GM12875 (cell line): ENCODE results near the gene BPGM.

Source experiments
- H3K4me3 ChIP-seq: one replicate; pipeline ENCODE4 v1.5.1; 2011; ENCODE audit warnings: low read depth, low read length, control low read depth
- CTCF ChIP-seq: IDR thresholded peaks from 2 replicates; pipeline ENCODE4 v1.5.1; 2011; ENCODE audit warnings: low read depth, mild to moderate bottlenecking, control low read depth, inconsistent platforms, low read length, moderate library complexity, borderline replicate concordance; ENCODE audit not compliant: insufficient read depth

Gene BPGM

GRCh38 chr7:134646425-134647305, at the start of gene BPGM:
TSS of gene BPGM (plus strand) at chr7:134646853. CDS start at chr7:134661508, 14,655 bp downstream.
- H3K4me3 ChIP-seq, result peak within 1 kb of the TSS; percentile 72
- TF ChIP-seq CTCF, result peak; percentile 46

- no peak overlapping the region for H3K4me3 ChIP-seq
- no peak for TF ChIP-seq CTCF
These were observed 47.3 kb upstream of the BPGM start for GRCh38 chr7:134599371-134599770.

- H3K4me3 ChIP-seq, result no peak overlapping the region
- TF ChIP-seq CTCF, result no peak
These were observed 45.2 kb upstream of the BPGM start for GRCh38 chr7:134601459-134601858.

GRCh38 chr7:134602881-134603451, 43.7 kb upstream of the BPGM start:
- TF ChIP-seq CTCF, result no peak
- H3K4me3 ChIP-seq, result no peak overlapping the region

GRCh38 chr7:134605978-134606923, 40.4 kb upstream of the BPGM start:
- no peak overlapping the region for H3K4me3 ChIP-seq
- TF ChIP-seq CTCF, result peak; percentile 78

DNA sequence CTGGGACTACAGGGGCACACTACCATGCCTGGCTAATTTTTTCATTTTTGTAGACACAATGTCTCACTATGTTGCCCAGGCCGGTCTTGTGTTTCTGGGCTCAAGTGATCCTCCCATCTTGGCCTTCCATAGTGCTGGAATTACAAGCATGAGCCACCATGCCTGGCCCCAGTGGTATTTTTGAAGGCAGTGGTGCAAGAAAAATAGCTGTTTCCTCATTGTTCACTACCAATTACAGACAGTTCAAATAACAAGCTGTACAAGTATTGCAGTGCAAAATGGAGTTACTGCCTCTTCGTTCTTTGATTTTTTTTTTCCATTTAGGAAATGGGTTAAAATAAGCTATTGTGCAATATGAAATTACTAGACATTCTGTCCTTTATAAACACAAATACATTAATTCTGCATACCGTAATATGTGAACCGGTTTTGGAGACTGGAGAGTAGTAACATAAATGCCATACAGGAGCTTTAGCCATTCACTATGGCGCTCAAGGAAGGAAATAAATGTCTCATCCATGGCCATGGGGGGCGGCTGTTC, 35.0 kb upstream of the BPGM start:
- no peak overlapping the region for H3K4me3 ChIP-seq
- no peak for TF ChIP-seq CTCF
